HG02763 (cell line): ENCODE results near the gene SLC8A1.

Experiments
- ATAC-seq: cut with Tn5 transposase; IDR thresholded peaks from one replicate; pipeline ENCODE4 v1.9.1; 2021; ENCODE audit warnings: mild to moderate bottlenecking, moderate library complexity; ENCODE audit not compliant: unreplicated experiment

Gene SLC8A1

GRCh38 chr2:40394031-40394430 is 57.9 kb downstream of the SLC8A1 start:
- no peak for ATAC-seq

- ATAC-seq = no peak
These were observed 63.7 kb downstream of the SLC8A1 start for GRCh38 chr2:40388161-40388560.

GRCh38 chr2:40386177-40386576 is 65.7 kb downstream of the SLC8A1 start:
- no peak for ATAC-seq

GRCh38 chr2:40384714-40385113 is 67.2 kb downstream of the SLC8A1 start:
- ATAC-seq = no peak

- ATAC-seq = no peak
These were observed 67.7 kb downstream of the SLC8A1 start for GRCh38 chr2:40384233-40384632.

GRCh38 chr2:40380721-40381120 is 71.2 kb downstream of the SLC8A1 start:
- ATAC-seq = no peak

GRCh38 chr2:40380041-40380440 is 71.8 kb downstream of the SLC8A1 start:
- ATAC-seq = no peak

- no peak for ATAC-seq
These were observed 77.2 kb downstream of the SLC8A1 start for GRCh38 chr2:40374543-40375240.

- no peak for ATAC-seq
These were observed 78.8 kb downstream of the SLC8A1 start for GRCh38 chr2:40373111-40373510.

- no peak for ATAC-seq
These were observed 79.5 kb downstream of the SLC8A1 start for GRCh38 chr2:40372283-40372985.

GRCh38 chr2:40371525-40372282 is 80.2 kb downstream of the SLC8A1 start:
- ATAC-seq = no peak

- ATAC-seq = no peak
These were observed 81.9 kb downstream of the SLC8A1 start for GRCh38 chr2:40370007-40370395.

GRCh38 chr2:40369267-40370006 is 82.5 kb downstream of the SLC8A1 start:
- no peak for ATAC-seq

- ATAC-seq = no peak
These were observed 84.2 kb downstream of the SLC8A1 start for GRCh38 chr2:40367652-40368051.

GRCh38 chr2:40367032-40367431 is 84.9 kb downstream of the SLC8A1 start:
- no peak for ATAC-seq

- ATAC-seq = no peak
These were observed 87.6 kb downstream of the SLC8A1 start for GRCh38 chr2:40364151-40364874.

- no peak for ATAC-seq
These were observed 88.3 kb downstream of the SLC8A1 start for GRCh38 chr2:40363631-40364030.

GRCh38 chr2:40363231-40363630 is 88.7 kb downstream of the SLC8A1 start:
- no peak for ATAC-seq

GRCh38 chr2:40361478-40361877 is 90.4 kb downstream of the SLC8A1 start:
- no peak for ATAC-seq

GRCh38 chr2:40360652-40361051 is 91.2 kb downstream of the SLC8A1 start:
- ATAC-seq = no peak

GRCh38 chr2:40359811-40360210 is 92.1 kb downstream of the SLC8A1 start:
- no peak for ATAC-seq
